GM18520 (cell line): ENCODE data around the gene LIFR.

Experiments
- ATAC-seq: cut with Tn5 transposase; IDR thresholded peaks from one replicate; pipeline ENCODE4 v1.9.1; 2021; ENCODE audit not compliant: unreplicated experiment

LIFR gene

DNA sequence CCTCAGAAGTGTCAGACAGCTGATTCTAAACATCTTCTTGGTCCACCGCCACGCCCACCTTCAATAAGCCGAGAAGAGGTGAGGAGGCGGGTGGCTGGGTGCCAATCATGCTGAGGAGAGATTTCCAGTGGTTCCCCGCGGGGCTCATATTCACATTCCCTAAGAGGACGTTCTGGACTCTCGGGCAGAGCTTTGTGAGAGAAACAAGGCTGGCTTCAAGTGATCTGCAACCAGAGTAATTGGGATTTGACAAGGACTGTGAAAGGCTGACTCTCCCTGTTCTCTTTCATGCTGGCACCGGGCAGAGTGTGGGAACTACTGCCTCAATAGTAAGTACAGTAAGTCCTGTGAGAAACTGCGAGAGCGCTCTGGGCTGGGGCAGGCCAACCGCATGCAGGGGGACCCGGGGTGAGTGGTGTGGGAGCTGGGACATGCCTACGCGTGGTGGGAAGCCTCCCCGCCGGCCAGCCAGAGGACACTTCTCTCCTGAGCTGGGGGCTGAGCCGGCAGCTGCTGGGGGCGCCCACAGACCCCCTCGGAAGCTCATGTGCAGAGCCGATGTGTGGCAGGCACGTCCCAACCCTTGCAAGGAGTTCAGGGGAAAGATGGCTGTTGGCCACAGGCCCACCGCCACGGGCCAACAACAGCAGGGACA is 110.9 kb downstream of the LIFR start:
- no peak for ATAC-seq

- no peak for ATAC-seq
Observed at GRCh38 chr5:38443390-38443789, 113.1 kb downstream of the LIFR start.

DNA sequence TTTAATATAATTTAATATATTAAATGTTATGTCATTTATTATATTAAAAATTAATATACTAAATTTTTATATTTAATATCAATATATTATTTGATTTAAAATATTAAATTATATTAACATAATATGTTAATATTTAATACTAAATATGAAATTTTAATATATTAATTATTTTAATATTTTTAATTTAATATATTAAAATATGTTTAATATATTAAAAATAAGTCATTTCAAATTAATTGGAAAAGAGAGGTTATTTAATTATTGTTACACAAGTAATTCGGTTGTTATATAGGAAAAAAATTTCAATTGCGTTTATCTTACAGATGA is 114.2 kb downstream of the LIFR start:
- ATAC-seq, result no peak

- ATAC-seq, result peak; percentile 90
Observed at GRCh38 chr5:38441453-38442246, 114.8 kb downstream of the LIFR start.

- ATAC-seq, result no peak
Observed at GRCh38 chr5:38438757-38439156, 117.7 kb downstream of the LIFR start.

GRCh38 chr5:38434966-38435705 is 121.3 kb downstream of the LIFR start:
- no peak for ATAC-seq

DNA sequence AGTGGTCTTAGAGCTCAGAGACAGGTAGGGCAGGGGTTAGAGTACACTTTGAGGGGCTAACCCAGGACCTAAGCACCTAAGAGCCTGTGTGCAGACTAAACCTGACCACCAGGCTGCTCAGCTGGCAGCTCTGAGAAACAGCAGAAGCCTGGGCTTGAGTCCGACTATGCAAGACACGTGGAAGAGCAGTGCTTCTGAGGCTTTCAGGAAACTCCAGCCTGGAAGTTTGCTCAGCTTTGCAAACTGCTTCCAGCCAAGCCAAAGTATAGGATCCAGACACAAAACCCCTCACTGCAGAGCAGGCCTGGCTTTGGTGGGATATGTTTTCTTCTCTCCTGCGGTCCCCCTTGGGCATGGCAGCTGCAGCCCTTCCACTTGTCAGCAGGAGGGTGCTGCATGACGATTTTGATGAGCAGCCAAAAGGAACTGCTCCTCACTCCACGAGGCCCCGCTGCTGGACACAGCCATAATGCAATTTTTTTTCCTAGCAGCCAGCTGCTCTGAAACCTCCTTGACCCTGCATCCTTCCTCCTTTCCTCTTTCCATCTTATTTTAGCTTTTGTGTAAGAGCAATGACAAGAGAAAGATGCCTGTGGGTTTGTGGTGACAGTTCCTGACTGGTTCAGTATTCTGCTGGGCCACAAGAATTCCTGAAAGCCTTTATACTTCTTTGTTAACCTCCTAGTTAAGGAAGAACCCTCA is 123.1 kb downstream of the LIFR start:
- no peak for ATAC-seq

GRCh38 chr5:38431242-38431853 is 125.1 kb downstream of the LIFR start:
- no peak for ATAC-seq

GRCh38 chr5:38426986-38427950 is 129.2 kb downstream of the LIFR start:
- no peak for ATAC-seq

DNA sequence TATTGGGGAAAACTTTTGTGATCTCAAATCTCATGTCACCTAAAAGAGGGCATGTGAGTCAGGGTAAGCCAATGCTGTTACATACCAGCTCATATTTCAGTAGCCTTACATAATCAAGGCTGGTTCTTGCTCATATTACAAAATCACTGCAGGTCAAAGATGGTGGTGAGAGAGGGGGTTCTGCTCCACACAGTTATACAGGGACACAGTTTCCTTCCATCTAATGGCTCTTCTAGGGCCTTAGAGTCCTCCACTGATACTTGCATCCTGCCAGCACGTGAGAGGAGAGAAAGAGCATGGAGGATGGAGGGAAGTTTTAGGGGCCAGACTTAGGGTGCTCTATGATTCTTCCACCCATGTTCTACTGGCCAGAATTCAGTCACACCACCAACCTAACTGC is 130.0 kb downstream of the LIFR start:
- ATAC-seq, result no peak
